ENCODE measurements around the gene LCE5A. TPM values are rescaled to one million over a fixed set of nuclear protein-coding genes. Genes with fewer than 3 reads are reported as not detected.
A peak's percentile ranks its signal among the peaks of the same experiment; 100 is the strongest.

Gene LCE5A
- total and polyA plus RNA-seq, 10 of the 15 experiments (the other 5 are each of a cell fraction or from before 2014, with no cell fraction given), result not detected

DNA sequence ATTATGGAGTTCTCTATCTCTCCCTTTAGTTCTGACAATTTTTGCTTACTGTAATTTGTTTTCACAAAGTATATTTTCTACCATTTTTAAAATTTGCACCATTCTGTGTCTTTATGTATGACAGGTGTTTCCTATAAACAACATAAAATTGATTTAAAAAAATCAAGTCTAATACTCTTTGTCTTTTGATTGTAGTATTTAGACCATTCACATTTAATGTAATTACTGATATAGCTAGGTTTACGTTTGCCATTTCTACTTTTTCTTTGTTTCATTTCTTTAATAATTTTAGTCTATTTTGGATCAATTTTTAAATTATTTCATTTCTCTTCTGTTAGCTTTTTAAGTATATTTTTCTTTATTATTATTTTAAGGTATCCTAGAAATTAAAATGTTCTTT lies 44.4 kb upstream of the LCE5A start:
- peak; percentile 7 for FAIRE-seq
- Histone ChIP-seq H2AFZ (ENCODE audit: control insufficient read depth, low read depth, low read length) (no peak overlapping the region), H3K4me2 (ENCODE audit: control insufficient read depth, insufficient read depth) (no peak overlapping the region), H3K9me3 (replicated peaks; ENCODE audit: control insufficient read depth, insufficient read depth, low read length) (no peaks in the 10 kb centered on the region), H3K36me3 (ENCODE audit: control insufficient read depth in 2 of 2, insufficient read depth in 2 of 2, low read length in 1 of 2) (no peaks in the 10 kb centered on the region), H3K79me2 (ENCODE audit: control insufficient read depth, insufficient read depth, low read length) (no peaks in the 10 kb centered on the region), H3K4me1 (ENCODE audit: control insufficient read depth, insufficient read depth, low read length) (no peaks in the 10 kb centered on the region), H3K27ac (ENCODE audit: control insufficient read depth, insufficient read depth) (no peak overlapping the region), H3K27me3 (replicated peaks in 1 of 2; ENCODE audit: control insufficient read depth in 2 of 2, insufficient read depth in 2 of 2, low read length in 1 of 2) (no peaks in the 10 kb centered on the region), H4K20me1 (ENCODE audit: control insufficient read depth, insufficient read depth) (no peaks in the 10 kb centered on the region), H3K9ac (ENCODE audit: control insufficient read depth, insufficient read depth, low read length) (no peak overlapping the region), H3K4me3 (no peak overlapping the region)
- no peak for DNase-seq (ENCODE audit: low read depth, low spot score)
- in situ Hi-C loops (cut with MboI) (no loop called here), intact Hi-C loops (cut with micrococcal nuclease; ENCODE audit: unreplicated experiment) (no loop called here)
- 39% methylated on average over 1 of the region's 1 CpG for whole genome bisulfite sequencing (ENCODE audit: insufficient coverage, insufficient replicate concordance, low lambda C conversion rate, missing lambda C conversion rate)
- TF ChIP-seq IKZF2 (IDR thresholded peaks at IDR 0.05) (no peak), SRF (IDR thresholded peaks at IDR 0.05; ENCODE audit: low read depth in 2 of 2, low read length in 2 of 2) (no peak), TCF7 (IDR thresholded peaks at IDR 0.05; ENCODE audit: borderline replicate concordance) (no peak), WRNIP1 (IDR thresholded peaks at IDR 0.05; ENCODE audit: borderline replicate concordance, low read depth, low read length) (no peak), MTA2 (IDR thresholded peaks at IDR 0.05; ENCODE audit: low read depth) (no peak), SIN3A (IDR thresholded peaks at IDR 0.05; ENCODE audit: low read depth, low read length) (no peak)
- no TSS peak for BruUV-seq (replicated peaks)
- ChIA-PET CTCF (interaction anchor here (0.9 kb wide), 1 partner anchor 26 kb away, joined by 3 read pairs; no protein-coding TSS in a partner anchor), SMC1A (ENCODE audit: uncharacterized antibody, unreplicated experiment) (no interaction called here), POLR2A (no interaction called here), RAD21 (ENCODE audit: unreplicated experiment) (no interaction called here)
- no peak for ATAC-seq

DNA sequence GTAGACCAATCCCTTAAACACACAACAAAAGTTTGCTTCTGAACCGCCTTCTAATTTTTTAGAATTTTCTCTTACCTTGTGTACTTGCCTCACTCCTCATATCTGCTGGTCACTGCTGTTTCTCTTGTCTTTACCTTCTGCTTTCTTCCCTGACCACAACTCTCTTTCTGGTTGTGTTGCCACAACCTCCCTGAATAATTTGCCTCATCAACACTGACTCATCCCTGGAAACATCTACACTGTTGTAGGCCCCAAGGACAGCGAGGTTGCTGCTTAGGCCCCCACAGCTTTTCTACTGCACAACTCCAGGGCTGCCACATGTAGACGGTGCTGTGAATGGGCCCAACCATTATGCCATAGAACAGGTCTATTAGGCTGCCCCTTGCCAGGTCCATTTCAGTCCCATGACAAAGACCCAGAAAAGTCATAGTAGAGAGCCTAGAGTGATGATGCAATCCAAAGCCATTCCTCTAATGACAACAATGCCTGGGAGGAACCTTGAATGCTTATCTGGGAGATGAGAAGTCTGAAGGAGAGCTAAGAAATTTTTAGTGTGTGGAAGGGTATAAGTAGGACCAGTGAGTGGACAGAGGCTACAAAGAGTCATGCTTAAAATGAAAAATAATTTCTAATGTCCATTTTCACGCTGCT lies 36.6 kb upstream of the LCE5A start:
- no peaks in the 10 kb centered on the region for H3K27me3 ChIP-seq (replicated peaks in 1 of 2; ENCODE audit: control insufficient read depth in 2 of 2, insufficient read depth in 2 of 2, low read length in 1 of 2)
- POLR2A ChIA-PET, result no interaction called here
- no TSS peak for BruUV-seq (replicated peaks)
- intact Hi-C loops (cut with micrococcal nuclease; ENCODE audit: unreplicated experiment), result no loop called here
- no peaks in the 10 kb centered on the region for H3K79me2 ChIP-seq (ENCODE audit: control insufficient read depth, insufficient read depth, low read length)
- RAD21 ChIA-PET (ENCODE audit: unreplicated experiment), result no interaction called here
- ATAC-seq, result no peak
- WGBS (ENCODE audit: insufficient coverage, insufficient replicate concordance, low lambda C conversion rate, missing lambda C conversion rate), result 4% methylated on average over 4 of the region's 4 CpGs
- H3K9me3 ChIP-seq (replicated peaks; ENCODE audit: control insufficient read depth, insufficient read depth, low read length), result peaks cover 4% of the 10 kb centered on the region; the same call in 1 of the 3 replicates
- in situ Hi-C loops (cut with MboI), result no loop called here
- FAIRE-seq, result no peak
- SMC1A ChIA-PET (ENCODE audit: uncharacterized antibody, unreplicated experiment), result no interaction called here
- H3K4me3 ChIP-seq, result no peak overlapping the region
- DNase-seq (ENCODE audit: low read depth, low spot score), result no peak
- TF ChIP-seq CTCF (IDR thresholded peaks at IDR 0.05 in 2 of 3, conservative IDR thresholded peaks at IDR 0.05 in 1 of 3; ENCODE audit: control insufficient read depth in 2 of 3, extremely low read depth in 1 of 3, insufficient read depth in 1 of 3, low read depth in 3 of 3, low read length in 3 of 3), result no peak
- no peak for TF ChIP-seq RBBP5 (conservative IDR thresholded peaks at IDR 0.05)
- no peak for TF ChIP-seq FOXM1 (IDR thresholded peaks at IDR 0.05; ENCODE audit: low read depth, low read length)
- no peak overlapping the region for H2AFZ ChIP-seq (ENCODE audit: control insufficient read depth, low read depth, low read length)
- no peak overlapping the region for H3K27ac ChIP-seq (ENCODE audit: control insufficient read depth, insufficient read depth)
- no peaks in the 10 kb centered on the region for H3K36me3 ChIP-seq (ENCODE audit: control insufficient read depth in 2 of 2, insufficient read depth in 2 of 2, low read length in 1 of 2)
- H3K4me1 ChIP-seq (ENCODE audit: control insufficient read depth, insufficient read depth, low read length), result no peaks in the 10 kb centered on the region
- H4K20me1 ChIP-seq (ENCODE audit: control insufficient read depth, insufficient read depth), result no peaks in the 10 kb centered on the region
- CTCF ChIA-PET, result interaction anchor here (1.7 kb wide), 1 partner anchor 16 kb away, joined by 4 read pairs; no protein-coding TSS in a partner anchor
- no peak overlapping the region for H3K4me2 ChIP-seq (ENCODE audit: control insufficient read depth, insufficient read depth)
- H3K9ac ChIP-seq (ENCODE audit: control insufficient read depth, insufficient read depth, low read length), result no peak overlapping the region

Measured in GM12878 (cell line).